ENCODE data around the gene VPS37B.

- no peak for TF ChIP-seq FOS (IDR thresholded peaks at IDR 0.05; ENCODE audit: borderline replicate concordance, insufficient read depth, low read length)
- TF ChIP-seq POLR2A (IDR thresholded peaks at IDR 0.05; ENCODE audit: low read depth, low read length): no peak
- TF ChIP-seq EZH2 (IDR thresholded peaks at IDR 0.05; ENCODE audit: borderline replicate concordance, low read depth, low read length, severe bottlenecking): no peak
- TF ChIP-seq CTCF (IDR thresholded peaks at IDR 0.05; ENCODE audit: extremely low read depth in 1 of 2, insufficient read depth in 1 of 2, low read depth in 1 of 2, low read length in 2 of 2): no peak
- no peak for TF ChIP-seq POLR2AphosphoS5 (IDR thresholded peaks at IDR 0.05; ENCODE audit: insufficient read depth, low read depth, low read length)
- TF ChIP-seq, protein P1, sequence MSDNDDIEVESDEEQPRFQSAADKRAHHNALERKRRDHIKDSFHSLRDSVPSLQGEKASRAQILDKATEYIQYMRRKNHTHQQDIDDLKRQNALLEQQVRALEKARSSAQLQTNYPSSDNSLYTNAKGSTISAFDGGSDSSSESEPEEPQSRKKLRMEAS (IDR thresholded peaks at IDR 0.05; ENCODE audit: insufficient read depth, insufficient read length): no peak
Measured at GRCh38 chr12:122870867-122871664, 24.9 kb downstream of the VPS37B start.
